MCF 10A (cell line): ENCODE measurements around the gene SEC14L2. TPM values are rescaled to one million over a fixed set of nuclear protein-coding genes. Genes with fewer than 3 reads are reported as not detected.
A peak's percentile ranks its signal among the peaks of the same experiment; 100 is the strongest.

Experiments
- BruUV-seq: library from RNA; stranded (reverse); fragments of 400-500 nt; replicated peaks from 2 replicates; lab custom pipeline; 2021; lab: Mats Ljungman, UMichigan
- CTCF ChIA-PET: fragments of 300-600 bp; sonication (Branson Sonifier 250); formaldehyde crosslinking; extraction: SDS; loops from one replicate; lab custom pipeline; 2021; ENCODE audit warnings: antibody characterized with exemption, inconsistent platforms; lab: Yijun Ruan, JAX
- POLR2A ChIA-PET: fragments of 300-600, 350-650 bp; sonication (Branson Sonifier 250); formaldehyde crosslinking; extraction: SDS; loops from one replicate; lab custom pipeline; 2020; ENCODE audit warnings: antibody characterized with exemption, inconsistent platforms; lab: Yijun Ruan, JAX
- DNase-seq: peaks from one replicate; pipeline ENCODE4 v3.0.0-alpha.2; 2018; ENCODE audit not compliant: unreplicated experiment
- H3K27ac Mint-ChIP-seq: one replicate; pipeline ENCODE4 v1.8.0; 2022; ENCODE audit warnings: mild to moderate bottlenecking, low read depth, mixed read lengths; ENCODE audit not compliant: unreplicated experiment
- H3K27me3 Mint-ChIP-seq: one replicate; pipeline ENCODE4 v1.8.0; 2022; ENCODE audit warnings: mixed read lengths; ENCODE audit not compliant: insufficient read depth, unreplicated experiment
- H3K36me3 Mint-ChIP-seq: one replicate; pipeline ENCODE4 v1.8.0; 2022; ENCODE audit warnings: mild to moderate bottlenecking, moderate library complexity, mixed read lengths; ENCODE audit not compliant: insufficient read depth, unreplicated experiment
- H3K4me1 Mint-ChIP-seq: one replicate; pipeline ENCODE4 v1.8.0; 2022; ENCODE audit warnings: mixed read lengths; ENCODE audit not compliant: insufficient read depth, unreplicated experiment
- H3K4me3 Mint-ChIP-seq: one replicate; pipeline ENCODE4 v1.8.0; 2022; ENCODE audit warnings: mild to moderate bottlenecking, moderate library complexity, mixed read lengths; ENCODE audit not compliant: unreplicated experiment
- H3K9me3 Mint-ChIP-seq: one replicate; pipeline ENCODE4 v1.8.0; 2022; ENCODE audit warnings: mixed read lengths; ENCODE audit not compliant: unreplicated experiment
- CTCF ChIP-seq: fragments of 200-600 bp; IDR thresholded peaks from one replicate; pipeline ENCODE4 v1.8.0; 2022; ENCODE audit warnings: antibody characterized with exemption, mild to moderate bottlenecking; ENCODE audit not compliant: unreplicated experiment
- intact Hi-C: fragments of 100-400 bp; cut with micrococcal nuclease; formaldehyde crosslinking; loops from 2 replicates; pipeline ENCODE4 v1.14.1; 2022
- total RNA-seq: library from RNA; stranded (reverse); gene quantifications from 2 replicates; pipeline ENCODE4 v1.2.3, GENCODE V29; 2022

Gene SEC14L2
- total RNA-seq, 1 experiment from 2014 or later = 29.1 TPM

- no peak for DNase-seq
- ChIA-PET CTCF (interaction anchor here (0.6 to 8.4 kb wide), 11 partner anchors 9 to 134 kb away, joined by 3 to 83 read pairs (median 6); partner anchors contain the start of gene SEC14L2), POLR2A (interaction anchor here (0.6 to 14.3 kb wide), 10 partner anchors 12 to 818 kb away, joined by 3 to 532 read pairs (median 12); partner anchors contain the start of genes CASTOR1, CCDC157, RNF215 and SEC14L2)
- peaks cover 44% of the 10 kb centered on the region for H3K4me1 Mint-ChIP-seq
- peaks cover 70% of the 10 kb centered on the region for H3K36me3 Mint-ChIP-seq
- H3K27ac Mint-ChIP-seq = peak overlapping the region; percentile 97
- no peaks in the 10 kb centered on the region for H3K27me3 Mint-ChIP-seq
- no TSS peak for BruUV-seq
- peak overlapping the region; percentile 90 for H3K4me3 Mint-ChIP-seq
- intact Hi-C loops = no loop called here
- TF ChIP-seq CTCF = no peak
- H3K9me3 Mint-ChIP-seq = no peaks in the 10 kb centered on the region
These were observed 25.1 kb downstream of the SEC14L2 start for GRCh38 chr22:30421695-30422480.

- CTCF ChIA-PET = interaction anchor here (0.6 to 8.4 kb wide), 10 partner anchors 10 to 135 kb away, joined by 3 to 83 read pairs (median 6); partner anchors contain the start of gene SEC14L2
- TF ChIP-seq CTCF = no peak
- BruUV-seq = no TSS peak
- peak; percentile 99 for DNase-seq
- intact Hi-C loops = no loop called here
- no peaks in the 10 kb centered on the region for H3K27me3 Mint-ChIP-seq
- peak overlapping the region; percentile 90 for H3K4me3 Mint-ChIP-seq
- peaks cover 62% of the 10 kb centered on the region for H3K36me3 Mint-ChIP-seq
- peaks cover 44% of the 10 kb centered on the region for H3K4me1 Mint-ChIP-seq
- peak overlapping the region; percentile 97 for H3K27ac Mint-ChIP-seq
- no peaks in the 10 kb centered on the region for H3K9me3 Mint-ChIP-seq
- POLR2A ChIA-PET = interaction anchor here (0.6 to 14.3 kb wide), 18 partner anchors 10 to 867 kb away, joined by 3 to 532 read pairs (median 4); partner anchors contain the start of genes CASTOR1, CCDC157, PES1 and RNF215
These were observed 25.9 kb downstream of the SEC14L2 start for GRCh38 chr22:30422481-30423300.

- intact Hi-C loops = no loop called here
- Mint-ChIP-seq H3K27me3 (no peaks in the 10 kb centered on the region), H3K27ac (peak overlapping the region; percentile 97), H3K9me3 (no peaks in the 10 kb centered on the region), H3K36me3 (peaks cover 54% of the 10 kb centered on the region), H3K4me3 (peak overlapping the region; percentile 90), H3K4me1 (peaks cover 44% of the 10 kb centered on the region)
- no peak for TF ChIP-seq CTCF
- ChIA-PET POLR2A (interaction anchor here (0.6 to 14.3 kb wide), 17 partner anchors 10 to 827 kb away, joined by 3 to 532 read pairs (median 4); partner anchors contain the start of genes CASTOR1, CCDC157, MORC2 and PES1), CTCF (interaction anchor here (0.7 to 8.4 kb wide), 11 partner anchors 11 to 315 kb away, joined by 3 to 83 read pairs (median 7); partner anchors contain the start of gene SEC14L2)
- TSS peak; percentile 54 for BruUV-seq
- no peak for DNase-seq
These were observed 26.6 kb downstream of the SEC14L2 start for GRCh38 chr22:30423301-30423958.
